GM23248 (cell line): Measurements from ENCODE around the gene NCMAP. TPM values are rescaled to one million over a fixed set of nuclear protein-coding genes. Genes with fewer than 3 reads are reported as not detected.
"Not testable (repeated sequence)": the region's sequence is repeated elsewhere in the genome, so short reads cannot be mapped to it uniquely, and the experiment has no call there.

Source experiments
- DNase-seq: peaks from one replicate; pipeline ENCODE4 v3.0.0-alpha.2; 2015
- H2AFZ ChIP-seq: fragments of 200-600 bp; sonication (generic); 2 replicates; pipeline ENCODE4 v1.6.1; 2016; ENCODE audit warnings: antibody characterized with exemption
- H3F3A ChIP-seq: fragments of 200-600 bp; sonication (generic); 2 replicates; pipeline ENCODE4 v1.6.1; 2016; ENCODE audit warnings: mild to moderate bottlenecking, antibody characterized with exemption, mixed run types; ENCODE audit not compliant: insufficient read depth
- H3K27ac ChIP-seq: fragments of 200-600 bp; sonication (generic); 2 replicates; pipeline ENCODE4 v1.5.1; 2016; ENCODE audit warnings: mild to moderate bottlenecking
- H3K27me3 ChIP-seq: fragments of 200-600 bp; sonication (generic); replicated peaks from 2 replicates; pipeline ENCODE4 v1.6.1; 2016; ENCODE audit warnings: mild to moderate bottlenecking; ENCODE audit not compliant: insufficient read depth
- H3K36me3 ChIP-seq: fragments of 200-600 bp; sonication (generic); 2 replicates; pipeline ENCODE4 v1.6.1; 2016; ENCODE audit warnings: low read depth, mild to moderate bottlenecking
- H3K4me1 ChIP-seq: fragments of 200-600 bp; sonication (generic); 2 replicates; pipeline ENCODE4 v1.6.1; 2016; ENCODE audit warnings: mild to moderate bottlenecking; ENCODE audit not compliant: insufficient read depth
- H3K4me2 ChIP-seq: fragments of 200-600 bp; sonication (generic); one replicate; pipeline ENCODE4 v1.6.1; 2016; ENCODE audit warnings: mild to moderate bottlenecking; ENCODE audit not compliant: unreplicated experiment
- H3K4me3 ChIP-seq: fragments of 200-600 bp; sonication (generic); 2 replicates; pipeline ENCODE4 v1.5.1; 2016; ENCODE audit warnings: mild to moderate bottlenecking
- H3K79me2 ChIP-seq: fragments of 200-600 bp; sonication (generic); 2 replicates; pipeline ENCODE4 v1.6.1; 2016; ENCODE audit warnings: mild to moderate bottlenecking; ENCODE audit not compliant: insufficient read depth
- H3K9ac ChIP-seq: fragments of 200-600 bp; sonication (generic); 2 replicates; pipeline ENCODE4 v1.6.1; 2016; ENCODE audit warnings: mild to moderate bottlenecking
- H3K9me2 ChIP-seq: fragments of 200-600 bp; sonication (generic); 2 replicates; pipeline ENCODE4 v1.6.1; 2016; ENCODE audit warnings: mixed run types, mild to moderate bottlenecking, moderate library complexity; ENCODE audit not compliant: insufficient read depth
- H3K9me3 ChIP-seq: fragments of 200-600 bp; sonication (generic); one replicate; pipeline ENCODE4 v1.6.1; 2017; ENCODE audit warnings: low read depth
- H4K20me1 ChIP-seq: fragments of 200-600 bp; sonication (generic); 2 replicates; pipeline ENCODE4 v1.6.0; 2016; ENCODE audit not compliant: insufficient read depth
- EZH2 ChIP-seq: fragments of 200-600 bp; sonication (generic); IDR thresholded peaks from 2 replicates; pipeline ENCODE4 v1.6.1; 2018; ENCODE audit warnings: antibody characterized with exemption, mild to moderate bottlenecking; ENCODE audit not compliant: insufficient read depth, poor library complexity, severe bottlenecking
- EZH2phosphoT487 ChIP-seq: fragments of 200-600 bp; sonication (generic); IDR thresholded peaks from 2 replicates; pipeline ENCODE4 v1.6.1; 2018; ENCODE audit warnings: antibody characterized with exemption, moderate library complexity, mild to moderate bottlenecking, low read depth; ENCODE audit not compliant: insufficient read depth
- WGBS, 2 experiments: methylation state at CpG; one replicate each; pipeline ENCODE4 v1.1.6; 2015 to 2017; ENCODE audit warnings: low lambda C conversion rate in 2 of 2, low coverage in 1 of 2; ENCODE audit errors: missing lambda C conversion rate in 2 of 2; 5-methylcytosine and 5-hydroxymethylcytosine counted together
- in situ Hi-C: fragments of 300-500 bp; cut with MboI; formaldehyde crosslinking; loops from 2 replicates; pipeline ENCODE4 v1.15.0; 2020
- polyA plus RNA-seq: library from polyadenylated mRNA; unstranded; fragments of >200 nt; fragmentation: Nextera tagmentation; extraction: Ambion mirVana; gene quantifications from 2 replicates; pipeline ENCODE4 v1.2.1, GENCODE V29; 2016
- total RNA-seq: library from RNA; depleted of rRNA; stranded (reverse); fragments of >200 nt; shearing (Covaris generic); gene quantifications from 2 replicates; pipeline ENCODE4 v1.2.3, GENCODE V29; 2014

NCMAP gene
- total and polyA plus RNA-seq, 2 experiments from 2014 or later = not detected

DNA sequence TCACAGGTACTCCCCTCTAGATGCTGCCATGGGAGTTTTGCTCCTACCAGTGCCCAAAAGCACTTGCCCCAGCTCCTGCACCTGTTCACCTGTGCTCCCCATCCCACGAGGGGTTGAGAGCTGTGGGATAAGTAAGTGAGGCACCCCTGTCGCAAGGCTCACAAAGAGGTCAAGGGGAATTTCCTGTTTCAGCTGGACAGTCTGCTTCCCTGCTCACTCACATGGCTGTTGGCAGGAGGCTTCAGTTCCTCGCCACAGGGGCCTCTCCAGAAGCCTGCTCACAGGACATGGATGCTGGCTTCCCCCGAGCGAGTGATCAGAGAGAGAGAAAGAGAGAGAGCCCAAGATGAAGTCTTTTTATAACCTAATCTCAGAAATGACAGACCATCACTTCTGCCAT lies 8.7 kb upstream of the NCMAP start:
- no peaks in the 10 kb centered on the region for H3K9me2 ChIP-seq
- WGBS, 2 experiments = 57 to 71% methylated on average over 5 of the region's 5 CpGs
- H3K79me2 ChIP-seq = no peaks in the 10 kb centered on the region

GRCh38 chr1:24548070-24548469 lies 7.8 kb upstream of the NCMAP start:
- H3K36me3 ChIP-seq = no peaks in the 10 kb centered on the region
- H3K9me2 ChIP-seq = no peaks in the 10 kb centered on the region
- H3K9ac ChIP-seq = no peak overlapping the region
- in situ Hi-C loops = no loop called here
- no peaks in the 10 kb centered on the region for H4K20me1 ChIP-seq
- no peak for DNase-seq
- H3K9me3 ChIP-seq = no peaks in the 10 kb centered on the region
- WGBS, 2 experiments = 62 to 74% methylated on average over 3 of the region's 3 CpGs
- no peak overlapping the region for H3K4me3 ChIP-seq
- H3F3A ChIP-seq = no peaks in the 10 kb centered on the region
- no peak overlapping the region for H3K4me2 ChIP-seq
- no peak for TF ChIP-seq EZH2
- no peak for TF ChIP-seq EZH2phosphoT487
- H3K27ac ChIP-seq = no peak overlapping the region
- H3K79me2 ChIP-seq = no peaks in the 10 kb centered on the region
- 0 out of 2 replicates have a peak, but pooled peaks cover 5% of the 10 kb centered on the region for H3K4me1 ChIP-seq
- peaks cover 19% of the 10 kb centered on the region for H3K27me3 ChIP-seq
- no peak overlapping the region for H2AFZ ChIP-seq

More for the DNA sequence above, 8.7 kb upstream of the NCMAP start:
- Histone ChIP-seq H3K4me1 (0 out of 2 replicates have a peak, but pooled peaks cover 5% of the 10 kb centered on the region), H3K4me3 (no peak overlapping the region), H3K4me2 (no peak overlapping the region), H3K36me3 (no peaks in the 10 kb centered on the region), H3K27ac (no peak overlapping the region), H3F3A (no peaks in the 10 kb centered on the region), H2AFZ (no peak overlapping the region), H3K9ac (no peak overlapping the region), H3K9me3 (no peaks in the 10 kb centered on the region), H3K27me3 (peaks cover 19% of the 10 kb centered on the region), H4K20me1 (no peaks in the 10 kb centered on the region)
- no peak for DNase-seq
- in situ Hi-C loops = no loop called here
- no peak for TF ChIP-seq EZH2phosphoT487
- no peak for TF ChIP-seq EZH2

- H3K9me2 ChIP-seq, H3F3A ChIP-seq, H3K79me2 ChIP-seq, H3K9ac ChIP-seq, H3K4me3 ChIP-seq, DNase-seq, H3K27ac ChIP-seq, in situ Hi-C loops, H2AFZ ChIP-seq, H3K36me3 ChIP-seq, H3K9me3 ChIP-seq, H4K20me1 ChIP-seq, H3K4me1 ChIP-seq, H3K4me2 ChIP-seq: not testable (repeated sequence)
- H3K27me3 ChIP-seq = peaks cover 20% of the 10 kb centered on the region
- 58 to 66% methylated on average over 5 of the region's 5 CpGs for WGBS, 2 experiments
These were observed 6.7 kb upstream of the NCMAP start for GRCh38 chr1:24549210-24549609.

DNA sequence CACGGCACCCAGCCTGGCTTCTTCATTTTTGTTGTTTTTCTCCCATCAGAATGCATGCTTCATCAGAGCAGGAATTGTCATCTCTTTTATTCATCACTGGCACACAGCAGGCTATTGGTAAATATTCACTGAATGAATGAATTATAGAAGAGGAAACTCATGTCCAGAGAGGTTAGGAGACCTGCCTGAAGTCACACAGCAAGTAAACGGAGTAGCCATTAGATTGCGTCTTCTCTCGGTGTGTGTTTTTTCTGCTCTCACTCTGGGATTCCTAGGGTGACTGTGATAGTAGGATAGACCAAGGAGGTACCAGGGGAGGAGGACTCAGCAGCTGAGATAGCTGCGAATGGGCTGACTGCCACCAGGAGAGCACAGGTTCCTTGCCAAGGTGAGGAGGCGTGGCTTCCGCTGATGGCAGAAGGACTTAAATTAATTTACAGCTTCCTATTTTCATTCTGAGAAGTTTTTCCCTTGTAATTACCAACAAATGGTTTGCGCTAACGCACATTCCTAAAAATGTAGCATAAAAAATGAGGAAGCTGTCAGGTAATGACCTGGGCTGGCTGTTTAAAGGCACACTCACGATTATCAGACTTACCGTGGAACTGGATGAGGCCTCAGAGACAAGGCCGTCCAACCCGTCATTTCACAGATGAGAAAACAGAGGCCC lies 4.5 kb upstream of the NCMAP start:
- DNase-seq = no peak
- Histone ChIP-seq H3K4me3 (no peak overlapping the region), H3K4me1 (no peaks in the 10 kb centered on the region), H3K4me2 (no peak overlapping the region), H2AFZ (no peak overlapping the region), H3K9ac (no peak overlapping the region), H3K27me3 (peaks cover 41% of the 10 kb centered on the region), H3K9me2 (no peaks in the 10 kb centered on the region), H3K36me3 (no peaks in the 10 kb centered on the region), H3K79me2 (no peaks in the 10 kb centered on the region), H4K20me1 (no peaks in the 10 kb centered on the region), H3K9me3 (no peaks in the 10 kb centered on the region), H3K27ac (no peak overlapping the region), H3F3A (no peaks in the 10 kb centered on the region)
- TF ChIP-seq EZH2 = no peak
- no peak for TF ChIP-seq EZH2phosphoT487
- 72 to 74% methylated on average over 13 of the region's 13 CpGs for WGBS, 2 experiments
- in situ Hi-C loops = no loop called here
